ENCODE data around the gene DBH.

DNA sequence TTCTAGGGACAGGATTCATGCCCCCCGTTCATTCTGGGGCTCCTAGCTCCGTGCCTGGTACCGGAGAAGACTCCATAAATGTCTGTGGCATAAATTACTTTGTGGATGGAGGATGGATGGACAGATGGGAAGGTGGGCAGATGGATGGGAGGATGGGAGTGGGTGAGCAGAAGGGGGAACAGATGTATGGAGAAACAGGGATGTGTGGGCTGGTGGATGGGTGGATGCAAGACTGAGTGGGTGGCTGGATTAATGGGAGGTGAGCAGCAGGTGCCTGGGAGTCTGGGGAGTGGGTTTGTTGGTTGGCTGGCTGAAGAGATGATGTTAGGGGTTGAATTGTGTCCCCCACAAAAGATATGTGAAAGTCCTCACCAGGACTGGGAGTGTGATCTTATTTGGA is 58.5 kb downstream of the DBH start:
- TF ChIP-seq, protein P1, sequence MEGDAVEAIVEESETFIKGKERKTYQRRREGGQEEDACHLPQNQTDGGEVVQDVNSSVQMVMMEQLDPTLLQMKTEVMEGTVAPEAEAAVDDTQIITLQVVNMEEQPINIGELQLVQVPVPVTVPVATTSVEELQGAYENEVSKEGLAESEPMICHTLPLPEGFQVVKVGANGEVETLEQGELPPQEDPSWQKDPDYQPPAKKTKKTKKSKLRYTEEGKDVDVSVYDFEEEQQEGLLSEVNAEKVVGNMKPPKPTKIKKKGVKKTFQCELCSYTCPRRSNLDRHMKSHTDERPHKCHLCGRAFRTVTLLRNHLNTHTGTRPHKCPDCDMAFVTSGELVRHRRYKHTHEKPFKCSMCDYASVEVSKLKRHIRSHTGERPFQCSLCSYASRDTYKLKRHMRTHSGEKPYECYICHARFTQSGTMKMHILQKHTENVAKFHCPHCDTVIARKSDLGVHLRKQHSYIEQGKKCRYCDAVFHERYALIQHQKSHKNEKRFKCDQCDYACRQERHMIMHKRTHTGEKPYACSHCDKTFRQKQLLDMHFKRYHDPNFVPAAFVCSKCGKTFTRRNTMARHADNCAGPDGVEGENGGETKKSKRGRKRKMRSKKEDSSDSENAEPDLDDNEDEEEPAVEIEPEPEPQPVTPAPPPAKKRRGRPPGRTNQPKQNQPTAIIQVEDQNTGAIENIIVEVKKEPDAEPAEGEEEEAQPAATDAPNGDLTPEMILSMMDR (conservative IDR thresholded peaks at IDR 0.05; ENCODE audit: low read depth, low read length) = no peak
- TF ChIP-seq EZH2 (IDR thresholded peaks at IDR 0.05; ENCODE audit: borderline replicate concordance, low read depth, low read length, poor library complexity, severe bottlenecking) = no peak
